SJSA1 (cell line): ENCODE measurements around the gene MSI2. TPM values are rescaled to one million over a fixed set of nuclear protein-coding genes. Genes with fewer than 3 reads are reported as not detected.

Source experiments
- DNase-seq, 2 experiments: peaks; one replicate each; pipeline ENCODE4 v3.0.0-alpha.2; 2015 to 2020; ENCODE audit warnings: low spot score in 2 of 2, low read depth in 1 of 2
- H3K27ac ChIP-seq: fragments of 250-450 bp; sonication (Bioruptor Pico); 2 replicates; pipeline ENCODE4 v1.5.1; 2020; ENCODE audit warnings: mild to moderate bottlenecking, moderate library complexity
- H3K27me3 ChIP-seq: fragments of 250-450 bp; sonication (Bioruptor Pico); replicated peaks from 2 replicates; pipeline ENCODE4 v1.5.1; 2020; ENCODE audit warnings: mild to moderate bottlenecking, moderate library complexity
- H3K36me3 ChIP-seq: fragments of 250-450 bp; sonication (Bioruptor Pico); 2 replicates; pipeline ENCODE4 v1.5.1; 2020; ENCODE audit warnings: mild to moderate bottlenecking
- H3K4me1 ChIP-seq: fragments of 250-450 bp; sonication (Bioruptor Pico); replicated peaks from 2 replicates; pipeline ENCODE4 v1.6.1; 2021; ENCODE audit warnings: mild to moderate bottlenecking
- H3K4me3 ChIP-seq: fragments of 250-450 bp; sonication (Bioruptor Pico); 2 replicates; pipeline ENCODE4 v1.5.1; 2020; ENCODE audit warnings: mild to moderate bottlenecking
- H3K9me3 ChIP-seq: fragments of 250-450 bp; sonication (Bioruptor Pico); replicated peaks from 2 replicates; pipeline ENCODE4 v1.5.1; 2020; ENCODE audit warnings: mild to moderate bottlenecking
- total RNA-seq: library from RNA; depleted of rRNA; stranded (reverse); fragments of >200 nt; shearing (Covaris generic); gene quantifications from 2 replicates; pipeline ENCODE4 v1.2.3, GENCODE V29; 2014

The MSI2 gene
- total RNA-seq, 1 experiment from 2014 or later: 39.8 TPM

GRCh38 chr17:57363998-57364643, 107.8 kb downstream of the MSI2 start:
- Histone ChIP-seq H3K4me1 (peaks cover 30% of the 10 kb centered on the region), H3K4me3 (no peak overlapping the region), H3K27ac (no peak overlapping the region; the same call in 1 of the 2 replicates), H3K9me3 (no peaks in the 10 kb centered on the region), H3K36me3 (no peaks in the 10 kb centered on the region), H3K27me3 (no peaks in the 10 kb centered on the region)
- DNase-seq: no peak

DNA sequence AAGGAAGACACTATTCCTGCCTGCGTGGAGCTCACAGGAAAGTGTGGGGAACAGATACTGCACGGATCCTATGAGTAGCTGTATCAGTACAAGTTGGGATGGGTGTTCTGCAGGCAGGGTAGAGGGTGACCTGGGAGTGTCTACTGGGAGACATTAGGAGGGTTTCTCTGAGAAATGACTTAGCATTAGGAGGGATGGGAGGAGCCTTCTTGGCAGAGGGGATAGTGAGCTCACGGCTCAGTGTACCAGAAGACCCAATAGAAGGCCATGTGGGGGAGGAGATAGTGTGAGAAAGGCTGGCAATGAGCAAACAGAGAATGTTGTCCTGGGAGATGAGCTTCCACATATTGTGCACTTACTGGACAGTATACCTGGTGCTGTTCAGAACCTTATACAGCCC, 109.1 kb downstream of the MSI2 start:
- no peak for DNase-seq
- H3K27me3 ChIP-seq: no peaks in the 10 kb centered on the region
- H3K9me3 ChIP-seq: no peaks in the 10 kb centered on the region
- H3K4me1 ChIP-seq: peaks cover 39% of the 10 kb centered on the region
- no peaks in the 10 kb centered on the region for H3K36me3 ChIP-seq
- H3K27ac ChIP-seq: peak overlapping the region; percentile 8
- H3K4me3 ChIP-seq: no peak overlapping the region

DNA sequence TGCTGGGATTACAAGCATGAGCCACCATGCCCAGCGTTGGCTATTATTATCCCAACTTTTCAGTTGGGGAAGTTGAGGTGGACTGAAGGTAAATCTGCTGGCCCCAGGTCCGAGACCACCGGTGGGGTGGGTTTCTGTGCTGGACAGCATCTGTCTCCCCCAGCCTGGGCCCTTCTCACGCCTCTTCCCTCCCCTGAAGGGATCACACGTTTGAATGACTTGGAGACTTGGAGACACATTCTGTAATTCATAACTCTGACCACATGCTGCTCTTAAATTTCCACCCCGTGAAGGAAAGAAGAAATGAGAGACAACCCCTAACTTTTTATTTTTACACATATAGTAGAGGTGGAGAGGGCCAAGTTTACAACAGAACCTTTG, 109.8 kb downstream of the MSI2 start:
- H3K4me1 ChIP-seq: peaks cover 42% of the 10 kb centered on the region
- DNase-seq: no peak
- no peak overlapping the region for H3K27ac ChIP-seq
- no peaks in the 10 kb centered on the region for H3K27me3 ChIP-seq
- no peak overlapping the region for H3K4me3 ChIP-seq
- H3K9me3 ChIP-seq: no peaks in the 10 kb centered on the region
- H3K36me3 ChIP-seq: no peaks in the 10 kb centered on the region

DNA sequence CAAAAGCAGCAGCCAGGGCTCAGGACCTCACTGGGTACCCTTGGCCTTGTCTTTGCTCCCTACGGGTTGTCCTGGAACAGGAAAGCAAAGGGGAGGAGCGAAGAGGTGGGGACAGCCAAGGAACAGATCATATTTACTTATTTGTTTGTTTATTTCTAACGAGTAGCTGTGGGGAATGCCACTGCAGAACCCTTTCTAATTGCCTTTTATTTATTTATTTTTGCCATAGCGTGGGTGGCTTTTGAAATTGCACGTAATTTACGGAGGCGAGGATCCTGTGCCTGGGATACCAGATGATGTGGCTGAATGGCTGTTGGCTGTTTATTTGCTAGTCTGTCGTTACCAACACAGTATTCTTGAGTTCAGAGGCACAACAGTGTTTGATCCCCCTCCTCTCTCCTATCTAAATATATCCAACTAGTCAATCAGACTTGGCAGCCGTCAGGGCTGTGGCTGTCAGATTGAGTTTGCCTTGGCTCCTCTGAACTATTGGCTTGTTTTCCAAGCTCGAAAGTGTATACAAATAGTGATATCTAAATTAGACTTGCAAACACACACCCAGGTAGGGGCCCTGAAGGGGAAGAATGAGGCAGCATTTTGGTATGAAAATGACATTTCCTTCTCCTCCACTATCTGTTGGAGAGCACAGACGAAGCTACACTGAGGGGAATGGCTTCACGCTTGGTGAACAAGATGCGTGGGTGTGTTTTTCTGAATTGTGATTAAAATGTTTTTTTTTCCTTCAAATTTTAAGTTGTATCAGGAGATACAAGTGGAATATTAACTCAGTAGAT, 110.4 kb downstream of the MSI2 start:
- Histone ChIP-seq H3K27ac (no peak overlapping the region), H3K36me3 (no peaks in the 10 kb centered on the region), H3K9me3 (no peaks in the 10 kb centered on the region), H3K27me3 (no peaks in the 10 kb centered on the region), H3K4me1 (peaks cover 42% of the 10 kb centered on the region), H3K4me3 (no peak overlapping the region)
- peak in 1 of 2 experiments; percentile 36 for DNase-seq

DNA sequence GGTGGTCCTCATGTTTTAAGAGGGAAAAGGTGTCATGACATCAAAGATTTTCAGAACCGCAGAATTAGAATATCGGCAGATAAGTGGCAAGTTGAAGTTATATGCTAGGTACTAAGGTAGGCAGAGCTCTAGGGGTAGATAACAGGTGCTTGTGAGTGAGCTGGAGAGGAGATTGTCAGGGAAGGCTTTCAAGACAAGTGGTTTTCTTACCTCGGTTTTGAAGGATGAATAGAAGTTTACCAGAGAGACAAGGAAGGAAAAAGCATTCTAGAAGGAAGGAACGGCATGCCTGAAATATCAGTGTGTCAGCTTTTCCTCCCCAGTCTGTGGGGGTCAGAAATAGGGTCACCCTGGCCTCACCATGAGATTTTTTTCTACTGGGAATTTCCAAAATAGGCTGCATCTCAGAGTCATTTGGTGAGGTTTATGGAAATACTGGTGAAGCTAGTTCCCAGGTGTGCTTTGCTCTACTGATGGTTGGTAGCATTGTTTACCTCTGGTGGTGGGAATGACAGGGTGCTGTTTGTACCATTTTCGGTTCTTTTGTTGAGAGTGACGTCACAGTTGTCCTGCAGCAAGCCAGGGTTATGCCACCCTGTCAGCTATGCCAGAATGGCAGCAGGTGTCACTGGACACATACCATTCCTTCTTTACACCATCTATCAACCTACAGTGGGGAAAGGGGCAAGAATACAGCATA, 112.5 kb downstream of the MSI2 start:
- Histone ChIP-seq H3K9me3 (no peaks in the 10 kb centered on the region; the same call in 1 of the 2 replicates), H3K27me3 (no peaks in the 10 kb centered on the region), H3K4me1 (peaks cover 52% of the 10 kb centered on the region), H3K27ac (no peak overlapping the region), H3K36me3 (no peaks in the 10 kb centered on the region), H3K4me3 (no peak overlapping the region)
- no peak for DNase-seq

- no peak for DNase-seq
- peaks cover 46% of the 10 kb centered on the region for H3K4me1 ChIP-seq
- H3K27ac ChIP-seq: no peak overlapping the region
- H3K36me3 ChIP-seq: no peaks in the 10 kb centered on the region
- no peaks in the 10 kb centered on the region for H3K27me3 ChIP-seq
- H3K9me3 ChIP-seq: no peaks in the 10 kb centered on the region; the same call in 1 of the 2 replicates
- H3K4me3 ChIP-seq: no peak overlapping the region
Observed at GRCh38 chr17:57369509-57369945, 113.2 kb downstream of the MSI2 start.

DNA sequence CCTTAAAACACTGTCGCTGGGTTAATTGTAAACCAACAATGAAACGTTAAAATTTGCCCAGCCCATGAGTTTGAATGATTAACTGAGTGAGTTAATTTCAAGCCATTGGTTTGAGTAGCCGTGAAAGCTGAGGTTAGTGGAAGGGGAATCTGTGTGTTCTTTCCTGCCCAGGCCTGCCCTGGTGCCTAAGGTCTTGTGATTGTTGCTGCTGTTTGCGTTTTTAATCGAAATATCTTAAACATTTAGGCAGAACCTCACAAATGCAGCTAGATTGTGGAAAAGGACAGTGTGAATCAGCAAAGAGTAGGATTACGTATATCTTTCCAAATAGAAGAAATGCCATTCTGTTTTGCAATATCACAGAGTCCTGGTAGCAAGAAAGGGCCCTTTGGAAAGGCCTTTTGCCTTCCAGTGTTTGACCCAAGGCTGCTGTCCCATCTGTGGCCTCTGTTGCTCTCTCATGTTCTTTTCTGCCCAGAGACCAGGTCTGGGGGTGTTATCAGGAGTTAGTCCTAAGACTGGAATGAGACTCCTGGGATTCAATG, 113.8 kb downstream of the MSI2 start:
- Histone ChIP-seq H3K4me1 (peaks cover 40% of the 10 kb centered on the region), H3K27me3 (no peaks in the 10 kb centered on the region), H3K4me3 (no peak overlapping the region), H3K27ac (no peak overlapping the region), H3K9me3 (no peaks in the 10 kb centered on the region; the same call in 1 of the 2 replicates), H3K36me3 (no peaks in the 10 kb centered on the region)
- no peak for DNase-seq

DNA sequence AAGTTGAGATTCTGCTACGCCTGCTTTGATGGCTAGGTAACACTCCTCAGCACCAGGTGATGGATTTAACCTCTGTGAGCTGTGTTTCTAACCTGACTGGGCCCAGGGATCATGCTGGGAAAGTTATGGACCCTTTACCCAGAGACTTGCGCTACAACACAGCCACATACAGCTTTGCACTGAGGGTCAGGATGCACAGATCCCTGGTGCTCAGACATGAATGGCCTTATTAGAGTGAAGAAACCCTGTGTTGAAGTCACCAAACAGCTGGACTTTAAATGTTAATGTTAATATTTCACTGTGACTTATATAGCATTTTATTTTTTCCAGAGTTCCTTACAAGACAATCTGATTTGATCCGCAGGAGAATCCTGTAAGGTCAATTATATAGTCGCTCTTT, 114.3 kb downstream of the MSI2 start:
- Histone ChIP-seq H3K9me3 (no peaks in the 10 kb centered on the region; the same call in 1 of the 2 replicates), H3K4me3 (no peak overlapping the region), H3K27me3 (no peaks in the 10 kb centered on the region), H3K36me3 (no peaks in the 10 kb centered on the region), H3K27ac (no peak overlapping the region), H3K4me1 (peaks cover 35% of the 10 kb centered on the region)
- DNase-seq: no peak

DNA sequence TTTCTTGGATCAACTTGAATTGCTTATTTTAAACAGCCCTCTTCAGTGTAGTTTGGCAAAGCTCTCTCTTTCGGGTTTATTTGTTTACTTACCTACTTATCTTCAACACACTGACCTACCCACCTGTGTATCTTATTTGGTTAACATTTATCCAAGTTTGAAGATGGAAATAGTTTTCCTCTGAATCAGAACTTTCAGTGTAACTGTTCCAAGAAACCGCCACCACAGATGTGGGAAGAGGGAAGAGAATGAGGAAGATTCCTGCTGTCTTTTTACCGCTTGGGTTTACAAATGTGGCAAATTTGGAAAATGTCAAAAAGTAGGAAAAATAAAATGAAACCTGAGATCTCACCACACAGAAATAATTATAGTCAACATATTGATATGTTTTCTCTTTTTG, 115.8 kb downstream of the MSI2 start:
- peak in 1 of 2 experiments; percentile 58 for DNase-seq
- no peak overlapping the region for H3K4me3 ChIP-seq
- peaks cover 23% of the 10 kb centered on the region for H3K4me1 ChIP-seq
- no peaks in the 10 kb centered on the region; the same call in 1 of the 2 replicates for H3K9me3 ChIP-seq
- no peak overlapping the region for H3K27ac ChIP-seq
- H3K36me3 ChIP-seq: no peaks in the 10 kb centered on the region
- no peaks in the 10 kb centered on the region for H3K27me3 ChIP-seq

DNA sequence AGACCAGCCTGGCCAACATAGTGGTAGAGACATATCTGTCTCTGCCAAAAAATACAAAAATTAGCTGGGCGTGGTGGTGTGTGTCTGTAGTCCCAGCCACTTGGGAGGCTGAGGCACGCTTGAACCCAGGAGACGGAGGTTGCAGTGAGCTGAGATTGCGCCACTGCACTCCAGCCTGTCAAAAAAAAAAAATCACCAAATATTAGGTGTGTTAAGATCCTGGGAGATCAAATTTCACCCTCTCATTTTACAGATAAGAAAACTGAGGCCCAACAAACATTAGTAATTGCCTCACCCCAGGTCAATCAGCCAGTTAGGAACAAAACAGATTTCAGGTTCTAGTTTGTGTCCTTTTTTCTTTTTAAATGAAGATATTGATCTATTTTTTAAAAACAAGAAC, 116.7 kb downstream of the MSI2 start:
- no peak overlapping the region for H3K4me3 ChIP-seq
- H3K27me3 ChIP-seq: no peaks in the 10 kb centered on the region
- H3K4me1 ChIP-seq: peaks cover 21% of the 10 kb centered on the region
- no peaks in the 10 kb centered on the region for H3K36me3 ChIP-seq
- H3K27ac ChIP-seq: no peak overlapping the region
- H3K9me3 ChIP-seq: no peaks in the 10 kb centered on the region; the same call in 1 of the 2 replicates
- no peak for DNase-seq

- Histone ChIP-seq H3K27me3 (no peaks in the 10 kb centered on the region), H3K4me1 (peaks cover 21% of the 10 kb centered on the region), H3K4me3 (no peak overlapping the region), H3K36me3 (no peaks in the 10 kb centered on the region), H3K9me3 (no peaks in the 10 kb centered on the region; the same call in 1 of the 2 replicates), H3K27ac (no peak overlapping the region)
- DNase-seq: no peak
Observed at GRCh38 chr17:57373756-57374155, 117.4 kb downstream of the MSI2 start.

- Histone ChIP-seq H3K27me3 (no peaks in the 10 kb centered on the region), H3K27ac (no peak overlapping the region), H3K4me1 (peaks cover 22% of the 10 kb centered on the region), H3K36me3 (no peaks in the 10 kb centered on the region), H3K4me3 (no peak overlapping the region), H3K9me3 (no peaks in the 10 kb centered on the region; the same call in 1 of the 2 replicates)
- no peak for DNase-seq
Observed at GRCh38 chr17:57375040-57375769, 118.9 kb downstream of the MSI2 start.

GRCh38 chr17:57375770-57376225, 119.5 kb downstream of the MSI2 start:
- no peaks in the 10 kb centered on the region; the same call in 1 of the 2 replicates for H3K9me3 ChIP-seq
- H3K4me3 ChIP-seq: no peak overlapping the region
- no peaks in the 10 kb centered on the region for H3K36me3 ChIP-seq
- no peak for DNase-seq
- peaks cover 17% of the 10 kb centered on the region; the same call in 1 of the 2 replicates for H3K4me1 ChIP-seq
- H3K27me3 ChIP-seq: no peaks in the 10 kb centered on the region
- H3K27ac ChIP-seq: no peak overlapping the region
